WTC11 (cell line): ENCODE measurements around the gene LLGL2. TPM values are rescaled to one million over a fixed set of nuclear protein-coding genes. Genes with fewer than 3 reads are reported as not detected.

ENCODE experiments used
- ATAC-seq: fragments of 200-7000 bp; cut with Tn5 transposase; 2 replicates; pipeline ENCODE4 v1.10.0; 2021; ENCODE audit warnings: mild to moderate bottlenecking, moderate library complexity
- CTCF ChIA-PET: fragments of 300-600 bp; sonication (Branson Sonifier 250); formaldehyde crosslinking; loops from one replicate; lab custom pipeline; 2021; ENCODE audit warnings: antibody characterized with exemption; lab: Charles Lee
- POLR2A ChIA-PET: fragments of 350-600 bp; sonication (Branson Sonifier 250); formaldehyde crosslinking; loops from one replicate; lab custom pipeline; 2021; ENCODE audit warnings: antibody characterized with exemption; lab: Charles Lee
- DNase-seq: peaks from one replicate; pipeline ENCODE4 v3.0.0; 2021; ENCODE audit warnings: low spot score
- H3K27ac Mint-ChIP-seq: 2 replicates; pipeline ENCODE4 v1.8.0; 2021; ENCODE audit warnings: mixed read lengths
- H3K27me3 Mint-ChIP-seq: 2 replicates; pipeline ENCODE4 v1.8.0; 2021; ENCODE audit warnings: low read depth, mild to moderate bottlenecking, moderate library complexity, mixed read lengths
- H3K36me3 Mint-ChIP-seq: 2 replicates; pipeline ENCODE4 v1.8.0; 2021; ENCODE audit warnings: mixed read lengths
- H3K4me1 Mint-ChIP-seq: 2 replicates; pipeline ENCODE4 v1.8.0; 2022; ENCODE audit warnings: mixed read lengths
- H3K4me3 Mint-ChIP-seq: 2 replicates; pipeline ENCODE4 v1.8.0; 2021; ENCODE audit warnings: mild to moderate bottlenecking, moderate library complexity, mixed read lengths
- H3K9me3 Mint-ChIP-seq: 2 replicates; pipeline ENCODE4 v1.8.0; 2021; ENCODE audit warnings: mixed read lengths
- AFF4 ChIP-seq: sonication (generic); formaldehyde crosslinking; IDR thresholded peaks from 2 replicates; pipeline ENCODE4 v1.8.1; 2023; ENCODE audit warnings: mild to moderate bottlenecking, missing genetic modification reagents, borderline replicate concordance
- ATF6 ChIP-seq: sonication (generic); formaldehyde crosslinking; IDR thresholded peaks from 2 replicates; pipeline ENCODE4 v1.8.1; 2023; ENCODE audit warnings: mild to moderate bottlenecking, missing genetic modification reagents
- E2F1 ChIP-seq: sonication (generic); formaldehyde crosslinking; IDR thresholded peaks from 2 replicates; pipeline ENCODE4 v1.8.0; 2022; ENCODE audit warnings: mild to moderate bottlenecking, missing genetic modification reagents
- FOXK1 ChIP-seq: sonication (generic); formaldehyde crosslinking; IDR thresholded peaks from 2 replicates; pipeline ENCODE4 v1.8.0; 2022; ENCODE audit warnings: mild to moderate bottlenecking, moderate library complexity, missing genetic modification reagents
- FOXP1 ChIP-seq: sonication (generic); formaldehyde crosslinking; IDR thresholded peaks from 2 replicates; pipeline ENCODE4 v1.8.0; 2022; ENCODE audit warnings: missing genetic modification reagents, mild to moderate bottlenecking, moderate library complexity, borderline replicate concordance
- FOXP4 ChIP-seq: sonication (generic); formaldehyde crosslinking; IDR thresholded peaks from 2 replicates; pipeline ENCODE4 v1.8.0; 2022; ENCODE audit warnings: mild to moderate bottlenecking, missing genetic modification reagents
- GABPB1 ChIP-seq: sonication (generic); formaldehyde crosslinking; IDR thresholded peaks from 2 replicates; pipeline ENCODE4 v1.8.1; 2023; ENCODE audit warnings: mild to moderate bottlenecking, missing genetic modification reagents
- GRHL2 ChIP-seq: fragments of 250-450 bp; sonication (Bioruptor Pico); IDR thresholded peaks from 2 replicates; pipeline ENCODE4 v1.8.0; 2022; ENCODE audit warnings: mild to moderate bottlenecking, moderate library complexity; ENCODE audit not compliant: insufficient replicate concordance, severe bottlenecking
- GTF2I ChIP-seq: fragments of 250-450 bp; sonication (Bioruptor Pico); conservative IDR thresholded peaks from 2 replicates; pipeline ENCODE4 v1.4.0; 2021; ENCODE audit warnings: mild to moderate bottlenecking
- IRF2 ChIP-seq: sonication (generic); formaldehyde crosslinking; IDR thresholded peaks from 2 replicates; pipeline ENCODE4 v1.8.0; 2022; ENCODE audit warnings: low read depth, missing genetic modification reagents, borderline replicate concordance
- MXD4 ChIP-seq: fragments of 250-450 bp; sonication (Bioruptor Pico); IDR thresholded peaks from 2 replicates; pipeline ENCODE4 v1.8.0; 2021; ENCODE audit warnings: mild to moderate bottlenecking, moderate library complexity, borderline replicate concordance
- MYBL2 ChIP-seq: sonication (generic); formaldehyde crosslinking; IDR thresholded peaks from 2 replicates; pipeline ENCODE4 v1.8.1; 2023; ENCODE audit warnings: mild to moderate bottlenecking, moderate library complexity, missing genetic modification reagents
- NFYB ChIP-seq: sonication (generic); formaldehyde crosslinking; conservative IDR thresholded peaks from 2 replicates; pipeline ENCODE4 v1.8.0; 2022; ENCODE audit warnings: low read depth, missing genetic modification reagents
- SMAD4 ChIP-seq: sonication (generic); formaldehyde crosslinking; IDR thresholded peaks from 2 replicates; pipeline ENCODE4 v1.8.0; 2022; ENCODE audit warnings: mild to moderate bottlenecking, missing genetic modification reagents
- USF2 ChIP-seq: sonication (generic); formaldehyde crosslinking; IDR thresholded peaks from 2 replicates; pipeline ENCODE4 v1.8.1; 2023; ENCODE audit warnings: mild to moderate bottlenecking, missing genetic modification reagents, moderate library complexity
- ZNF317 ChIP-seq: sonication (generic); formaldehyde crosslinking; IDR thresholded peaks from 2 replicates; pipeline ENCODE4 v1.8.1; 2023; ENCODE audit warnings: low read depth, mild to moderate bottlenecking, moderate library complexity, missing genetic modification reagents, borderline replicate concordance
- ZNF396 ChIP-seq: fragments of 250-450 bp; sonication (Bioruptor Pico); IDR thresholded peaks from 2 replicates; pipeline ENCODE4 v1.8.0; 2021; ENCODE audit warnings: mild to moderate bottlenecking, moderate library complexity, borderline replicate concordance
- ZNF416 ChIP-seq: fragments of 250-450 bp; sonication (Bioruptor Pico); IDR thresholded peaks from 2 replicates; pipeline ENCODE4 v1.9.0; 2021; ENCODE audit warnings: mild to moderate bottlenecking, inconsistent platforms
- total RNA-seq: library from RNA; stranded (reverse); gene quantifications from 3 replicates; pipeline ENCODE4 v1.2.3, GENCODE V29; 2021

The LLGL2 gene
- total RNA-seq, 1 experiment from 2014 or later = 103 TPM

- Mint-ChIP-seq H3K9me3 (no peaks in the 10 kb centered on the region), H3K27ac (no peak overlapping the region), H3K36me3 (peaks cover 25% of the 10 kb centered on the region), H3K4me3 (peak overlapping the region; percentile 80), H3K4me1 (peaks cover 20% of the 10 kb centered on the region), H3K27me3 (no peaks in the 10 kb centered on the region)
- TF ChIP-seq SMAD4 (no peak), AFF4 (no peak), USF2 (0 out of 2 replicates have a peak, but pooled peaks have one; percentile 4), FOXK1 (CRISPR knock-in tag) (no peak), ZNF317 (no peak), NFYB (CRISPR knock-in tag) (0 out of 2 replicates have a peak, but pooled peaks have one; percentile 18), GABPB1 (peak; percentile 23; the same call in 1 of the 2 replicates), MYBL2 (CRISPR knock-in tag) (no peak; the same call in 1 of the 2 replicates), ZNF416 (no peak), IRF2 (CRISPR knock-in tag) (no peak), ATF6 (CRISPR knock-in tag) (no peak), MXD4 (CRISPR knock-in tag) (no peak)
- ATAC-seq (peak; percentile 1), DNase-seq (peak; percentile 50)
- ChIA-PET CTCF (interaction anchor here (0.8 to 1.6 kb wide), 7 partner anchors 10 to 235 kb away, joined by 3 to 6 read pairs (median 5); partner anchors contain the start of genes LLGL2 and TMEM94), POLR2A (no interaction called here)
Measured at GRCh38 chr17:75514919-75515495, 10.5 kb upstream of the LLGL2 start.

- CTCF ChIA-PET = interaction anchor here (0.8 to 2.2 kb wide), 25 partner anchors 10 to 275 kb away, joined by 3 to 65 read pairs (median 6); partner anchors contain the start of genes GALK1, GGA3, LLGL2 and MIF4GD
- TF ChIP-seq ZNF396 (CRISPR knock-in tag) = no peak
- TF ChIP-seq GRHL2 (CRISPR knock-in tag) = no peak
- no peak for TF ChIP-seq GTF2I (CRISPR knock-in tag)
- peak; percentile 86 for TF ChIP-seq FOXP1 (CRISPR knock-in tag)
- 0 out of 2 replicates have a peak, but pooled peaks have one; percentile 51 for TF ChIP-seq E2F1
- no peak for TF ChIP-seq AFF4
- peak; percentile 46; the same call in 1 of the 2 replicates for TF ChIP-seq NFYB (CRISPR knock-in tag)
- TF ChIP-seq MYBL2 (CRISPR knock-in tag) = no peak; the same call in none of the 2 replicates
- TF ChIP-seq FOXP4 (CRISPR knock-in tag) = peak; percentile 89
Measured at GRCh38 chr17:75515496-75516254, 9.8 kb upstream of the LLGL2 start, which contains the start of gene CASKIN2. TSS of gene CASKIN2 (minus strand) at chr17:75515537. CDS start at chr17:75513804, 1,733 bp downstream.

More at GRCh38 chr17:75515496-75516254, 9.8 kb upstream of the LLGL2 start, which contains the start of gene CASKIN2:
- Mint-ChIP-seq H3K27ac (no peak within 1 kb of the TSS), H3K4me1 (peaks cover 20% of the 10 kb centered on the region), H3K27me3 (no peaks in the 10 kb centered on the region), H3K9me3 (no peaks in the 10 kb centered on the region), H3K4me3 (peak within 1 kb of the TSS; percentile 80), H3K36me3 (peaks cover 25% of the 10 kb centered on the region)
- POLR2A ChIA-PET = interaction anchor here (1.1 to 1.4 kb wide), 2 partner anchors 9 to 34 kb away, joined by 3 to 5 read pairs; partner anchors contain the start of gene LLGL2
- DNase-seq (peak; percentile 98), ATAC-seq (peak; percentile 76)
